ENCODE data around the gene EHBP1L1. TPM values are rescaled to one million over a fixed set of nuclear protein-coding genes. Genes with fewer than 3 reads are reported as not detected.

The EHBP1L1 gene
- total RNA-seq, 1 experiment from 2014 or later, result 105 TPM

DNA sequence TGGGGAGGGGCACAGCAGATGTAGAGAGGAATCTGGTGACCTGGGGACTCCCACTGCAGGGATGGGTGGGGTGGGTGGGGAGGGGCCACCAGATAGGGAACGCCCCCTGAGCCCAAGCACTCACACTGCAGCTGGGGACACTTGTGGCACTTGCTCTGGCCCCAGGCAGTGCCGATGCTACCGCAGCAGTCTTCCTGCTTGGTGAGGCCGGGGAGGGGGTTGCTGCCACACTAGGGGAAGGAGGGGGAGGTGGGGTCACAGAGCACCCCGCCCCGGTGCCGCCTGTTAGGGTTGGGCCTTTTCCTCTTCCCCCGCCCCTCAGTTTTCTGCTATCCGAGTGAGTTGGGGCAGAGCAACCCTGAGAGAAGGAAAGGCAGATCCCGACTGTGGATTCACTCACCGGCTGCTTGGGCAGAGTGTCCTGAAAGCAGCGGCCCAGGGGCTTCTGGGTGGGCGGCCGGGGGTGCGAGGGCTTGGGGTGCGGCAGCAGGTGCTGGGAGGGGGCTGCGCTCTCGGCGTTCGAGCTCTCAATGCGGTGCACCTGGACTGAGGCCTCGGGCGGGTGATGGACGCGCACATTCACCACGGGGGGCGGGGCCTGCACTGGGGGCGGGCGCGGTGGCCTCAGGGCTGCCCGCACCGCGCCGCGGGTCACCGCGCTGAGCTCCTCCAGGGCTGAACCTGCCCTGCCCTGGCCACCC is 22.4 kb upstream of the EHBP1L1 start:
- Histone ChIP-seq H2AFZ (ENCODE audit: low read depth, low read length, poor library complexity, severe bottlenecking) (no peak overlapping the region), H4K20me1 (ENCODE audit: insufficient read depth) (no peaks in the 10 kb centered on the region), H3K27me3 (ENCODE audit: insufficient read depth, low read length) (no peaks in the 10 kb centered on the region), H3K27ac (ENCODE audit: low read depth, low read length) (peak overlapping the region; percentile 99; the same call in 1 of the 2 replicates), H3K9ac (ENCODE audit: low read length) (no peak overlapping the region), H3K4me2 (ENCODE audit: low read length) (peak overlapping the region; percentile 78; the same call in 1 of the 2 replicates), H3K9me2 (ENCODE audit: insufficient read depth) (no peaks in the 10 kb centered on the region), H3K4me1 (ENCODE audit: control insufficient read depth in 1 of 2, insufficient read depth in 2 of 2, low read length in 2 of 2) (peaks cover 60 to 76% of the 10 kb centered on the region in 2 experiments), H3K4me3 (replicated peaks in 1 of 2; ENCODE audit: low read depth in 1 of 2, low read length in 2 of 2) (no peak overlapping the region), H3K79me2 (ENCODE audit: insufficient read depth, low read length) (peaks cover 28% of the 10 kb centered on the region), H3K9me3 (ENCODE audit: control insufficient read depth in 1 of 2, insufficient read depth in 1 of 2, low read depth in 1 of 2, low read length in 2 of 2) (no peaks in the 10 kb centered on the region), H3K36me3 (ENCODE audit: control insufficient read depth in 1 of 2, insufficient read depth in 2 of 2, low read length in 2 of 2) (peaks cover 3 to 12% of the 10 kb centered on the region in 2 experiments; a peak in 3 of 4 replicates)
- RAD21 ChIA-PET (ENCODE audit: low non-redundant PET in 1 of 2, low total read pairs in 2 of 2, uncharacterized antibody in 2 of 2, unreplicated experiment in 2 of 2), result no interaction called here
- DNase-seq (ENCODE audit: low read depth, low spot score) (no peak), ATAC-seq (no peak)
- TF ChIP-seq ZNF274 (IDR thresholded peaks at IDR 0.05; ENCODE audit: low read depth, low read length), result no peak
- TF ChIP-seq POLR2A (IDR thresholded peaks at IDR 0.05; ENCODE audit: borderline replicate concordance, extremely low read depth, insufficient read depth, insufficient read length), result no peak
- no peak for TF ChIP-seq SIN3A (IDR thresholded peaks at IDR 0.05; ENCODE audit: low read depth)
- BruUV-seq (replicated peaks), result no TSS peak
- POLR2A ChIA-PET, result interaction anchor here (0.6 kb wide), 1 partner anchor 58 kb away, joined by 3 read pairs; no protein-coding TSS in a partner anchor
- intact Hi-C loops (cut with micrococcal nuclease), result no loop called here
- CTCF ChIA-PET, result interaction anchor here (3.7 kb wide), 1 partner anchor 12 kb away, joined by 25 read pairs; no protein-coding TSS in a partner anchor

DNA sequence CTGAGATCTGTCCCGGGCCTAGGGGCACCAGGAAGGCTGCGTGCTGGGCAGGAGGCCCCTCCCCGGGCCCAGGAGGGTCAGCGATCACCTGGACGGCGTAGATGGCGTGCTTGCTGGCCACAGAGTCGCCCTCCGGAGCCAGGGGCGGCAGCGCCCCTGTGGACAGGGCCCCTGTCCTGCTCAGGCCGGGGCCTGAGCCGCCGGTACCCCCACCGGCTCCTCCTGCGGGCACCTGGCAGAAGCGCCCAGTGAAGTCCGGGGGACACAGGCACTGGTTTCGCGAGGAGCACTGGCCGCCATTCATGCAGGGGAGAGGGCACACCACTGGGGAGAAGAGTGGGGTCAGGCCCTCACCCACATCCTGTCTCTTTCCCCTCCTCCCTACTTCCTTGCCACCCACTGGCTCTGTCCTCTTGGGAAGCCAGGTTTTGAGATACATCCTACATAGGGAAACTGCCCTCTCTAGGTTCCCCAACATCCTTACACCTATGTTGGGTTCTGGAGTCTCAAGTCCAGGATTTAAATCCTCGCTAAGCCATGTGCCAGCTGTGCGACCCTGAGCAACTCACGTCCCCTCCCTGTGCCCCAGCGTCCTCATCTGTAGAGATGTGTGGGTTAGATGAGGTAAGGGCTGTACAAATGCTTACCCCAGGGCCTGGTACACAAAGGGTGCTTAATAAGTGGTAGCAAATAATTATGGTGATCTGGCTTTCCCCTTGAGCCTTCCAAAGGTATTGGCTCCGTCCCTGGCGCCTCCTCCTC is 21.6 kb upstream of the EHBP1L1 start:
- Histone ChIP-seq H3K4me3 (replicated peaks in 1 of 2; ENCODE audit: low read depth in 1 of 2, low read length in 2 of 2) (no peak overlapping the region), H3K4me1 (ENCODE audit: control insufficient read depth in 1 of 2, insufficient read depth in 2 of 2, low read length in 2 of 2) (peaks cover 68 to 84% of the 10 kb centered on the region in 2 experiments), H3K36me3 (ENCODE audit: control insufficient read depth in 1 of 2, insufficient read depth in 2 of 2, low read length in 2 of 2) (peaks cover 2 to 7% of the 10 kb centered on the region in 2 experiments; a peak in 2 of 4 replicates), H3K79me2 (ENCODE audit: insufficient read depth, low read length) (peaks cover 28% of the 10 kb centered on the region), H3K27ac (ENCODE audit: low read depth, low read length) (peak overlapping the region; percentile 99; the same call in 1 of the 2 replicates), H4K20me1 (ENCODE audit: insufficient read depth) (no peaks in the 10 kb centered on the region), H3K4me2 (ENCODE audit: low read length) (peak overlapping the region; percentile 96), H2AFZ (ENCODE audit: low read depth, low read length, poor library complexity, severe bottlenecking) (no peak overlapping the region), H3K9ac (ENCODE audit: low read length) (peak overlapping the region; percentile 83), H3K9me2 (ENCODE audit: insufficient read depth) (no peaks in the 10 kb centered on the region), H3K27me3 (ENCODE audit: insufficient read depth, low read length) (no peaks in the 10 kb centered on the region), H3K9me3 (ENCODE audit: control insufficient read depth in 1 of 2, insufficient read depth in 1 of 2, low read depth in 1 of 2, low read length in 2 of 2) (no peaks in the 10 kb centered on the region)
- BruUV-seq (replicated peaks), result no TSS peak
- intact Hi-C loops (cut with micrococcal nuclease), result no loop called here
- ChIA-PET RAD21 (ENCODE audit: low non-redundant PET in 1 of 2, low total read pairs in 2 of 2, uncharacterized antibody in 2 of 2, unreplicated experiment in 2 of 2) (no interaction called here), POLR2A (interaction anchor here (1.4 kb wide), 1 partner anchor 8 kb away, joined by 4 read pairs; no protein-coding TSS in a partner anchor), CTCF (no interaction called here)
- DNase-seq (ENCODE audit: low read depth, low spot score), result no peak
- ATAC-seq, result no peak
- TF ChIP-seq EZH2 (IDR thresholded peaks at IDR 0.05) (no peak), RAD21 (IDR thresholded peaks at IDR 0.05; ENCODE audit: low read depth) (no peak), ZFX (IDR thresholded peaks at IDR 0.05) (no peak), SP1 (IDR thresholded peaks at IDR 0.05; ENCODE audit: low read depth) (no peak), EGR1 (IDR thresholded peaks at IDR 0.05; ENCODE audit: low read depth) (no peak), ZNF274 (IDR thresholded peaks at IDR 0.05; ENCODE audit: low read depth, low read length) (no peak), FOSL1 (IDR thresholded peaks at IDR 0.05; ENCODE audit: low read depth) (no peak), SRF (IDR thresholded peaks at IDR 0.05; ENCODE audit: low read depth) (no peak), CBX3 (IDR thresholded peaks at IDR 0.05; ENCODE audit: low read depth) (no peak), POLR2AphosphoS5 (IDR thresholded peaks at IDR 0.05; ENCODE audit: low read depth, low read length) (no peak), YY1 (IDR thresholded peaks at IDR 0.05; ENCODE audit: extremely low read depth, insufficient replicate concordance, low read depth, low read length) (no peak), SIN3A (IDR thresholded peaks at IDR 0.05; ENCODE audit: low read depth) (no peak)
- TF ChIP-seq, protein P1, sequence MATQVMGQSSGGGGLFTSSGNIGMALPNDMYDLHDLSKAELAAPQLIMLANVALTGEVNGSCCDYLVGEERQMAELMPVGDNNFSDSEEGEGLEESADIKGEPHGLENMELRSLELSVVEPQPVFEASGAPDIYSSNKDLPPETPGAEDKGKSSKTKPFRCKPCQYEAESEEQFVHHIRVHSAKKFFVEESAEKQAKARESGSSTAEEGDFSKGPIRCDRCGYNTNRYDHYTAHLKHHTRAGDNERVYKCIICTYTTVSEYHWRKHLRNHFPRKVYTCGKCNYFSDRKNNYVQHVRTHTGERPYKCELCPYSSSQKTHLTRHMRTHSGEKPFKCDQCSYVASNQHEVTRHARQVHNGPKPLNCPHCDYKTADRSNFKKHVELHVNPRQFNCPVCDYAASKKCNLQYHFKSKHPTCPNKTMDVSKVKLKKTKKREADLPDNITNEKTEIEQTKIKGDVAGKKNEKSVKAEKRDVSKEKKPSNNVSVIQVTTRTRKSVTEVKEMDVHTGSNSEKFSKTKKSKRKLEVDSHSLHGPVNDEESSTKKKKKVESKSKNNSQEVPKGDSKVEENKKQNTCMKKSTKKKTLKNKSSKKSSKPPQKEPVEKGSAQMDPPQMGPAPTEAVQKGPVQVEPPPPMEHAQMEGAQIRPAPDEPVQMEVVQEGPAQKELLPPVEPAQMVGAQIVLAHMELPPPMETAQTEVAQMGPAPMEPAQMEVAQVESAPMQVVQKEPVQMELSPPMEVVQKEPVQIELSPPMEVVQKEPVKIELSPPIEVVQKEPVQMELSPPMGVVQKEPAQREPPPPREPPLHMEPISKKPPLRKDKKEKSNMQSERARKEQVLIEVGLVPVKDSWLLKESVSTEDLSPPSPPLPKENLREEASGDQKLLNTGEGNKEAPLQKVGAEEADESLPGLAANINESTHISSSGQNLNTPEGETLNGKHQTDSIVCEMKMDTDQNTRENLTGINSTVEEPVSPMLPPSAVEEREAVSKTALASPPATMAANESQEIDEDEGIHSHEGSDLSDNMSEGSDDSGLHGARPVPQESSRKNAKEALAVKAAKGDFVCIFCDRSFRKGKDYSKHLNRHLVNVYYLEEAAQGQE (IDR thresholded peaks at IDR 0.05; ENCODE audit: low read depth), result no peak
- TF ChIP-seq, protein P2, sequence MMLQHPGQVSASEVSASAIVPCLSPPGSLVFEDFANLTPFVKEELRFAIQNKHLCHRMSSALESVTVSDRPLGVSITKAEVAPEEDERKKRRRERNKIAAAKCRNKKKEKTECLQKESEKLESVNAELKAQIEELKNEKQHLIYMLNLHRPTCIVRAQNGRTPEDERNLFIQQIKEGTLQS (IDR thresholded peaks at IDR 0.05), result no peak
